Chondrocyte (in vitro differentiated cells): ENCODE measurements around the gene TRIM63. TPM values are rescaled to one million over a fixed set of nuclear protein-coding genes. Genes with fewer than 3 reads are reported as not detected.

Experiments used
- DNase-seq: peaks from one replicate; pipeline ENCODE4 v3.0.0; 2021; ENCODE audit warnings: mixed read lengths, low spot score
- H3K27ac Mint-ChIP-seq: one replicate; pipeline ENCODE4 v1.8.0; 2021; ENCODE audit warnings: mild to moderate bottlenecking, moderate library complexity, mixed read lengths; ENCODE audit not compliant: unreplicated experiment
- H3K27me3 Mint-ChIP-seq: 2 replicates; pipeline ENCODE4 v1.8.0; 2021; ENCODE audit warnings: low read depth, mixed read lengths
- H3K36me3 Mint-ChIP-seq: 2 replicates; pipeline ENCODE4 v1.8.0; 2021; ENCODE audit warnings: low read depth, mixed read lengths
- H3K4me1 Mint-ChIP-seq: 2 replicates; pipeline ENCODE4 v1.8.0; 2021; ENCODE audit warnings: low read depth, mild to moderate bottlenecking, mixed read lengths
- H3K4me3 Mint-ChIP-seq: one replicate; pipeline ENCODE4 v1.8.0; 2021; ENCODE audit warnings: mild to moderate bottlenecking, moderate library complexity, mixed read lengths; ENCODE audit not compliant: unreplicated experiment
- H3K9me3 Mint-ChIP-seq: 2 replicates; pipeline ENCODE4 v1.8.0; 2021; ENCODE audit warnings: low read depth, mixed read lengths
- total RNA-seq: library from RNA; stranded (reverse); gene quantifications from 3 replicates; pipeline ENCODE4 v1.2.1, GENCODE V29; 2021
- TF ChIP-seq, protein P1 (sequence below): fragments of 200-600 bp; sonication (generic); IDR thresholded peaks from 2 replicates; pipeline ENCODE4 v1.5.0; 2021; ENCODE audit warnings: antibody characterized with exemption, mild to moderate bottlenecking, moderate library complexity

TRIM63 gene
- total RNA-seq, 1 donor from 2014 or later: 0.70 TPM

DNA sequence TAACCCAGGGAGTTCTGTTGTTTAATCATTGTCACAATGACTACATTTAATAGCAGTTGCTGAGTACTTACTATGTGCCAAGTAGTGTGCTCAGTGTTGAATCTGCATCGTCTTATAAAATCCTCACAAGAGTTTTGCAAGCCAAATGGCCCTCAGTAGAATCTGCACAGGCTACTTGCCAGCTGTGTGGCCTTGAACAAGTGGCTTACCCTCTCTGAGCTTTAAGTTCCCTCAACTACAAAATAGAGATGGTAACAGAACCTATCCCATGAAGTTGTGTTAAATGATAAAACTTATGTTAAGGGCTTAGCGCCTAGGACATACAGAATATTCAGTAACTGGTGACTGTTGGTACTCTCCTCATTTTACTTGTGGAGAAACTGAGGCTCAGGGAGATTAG is 12.4 kb downstream of the TRIM63 start:
- no peaks in the 10 kb centered on the region for H3K36me3 Mint-ChIP-seq
- no peak for DNase-seq
- H3K4me3 Mint-ChIP-seq: no peak overlapping the region
- no peaks in the 10 kb centered on the region for H3K9me3 Mint-ChIP-seq
- no peak overlapping the region for H3K27ac Mint-ChIP-seq
- no peaks in the 10 kb centered on the region for H3K4me1 Mint-ChIP-seq
- H3K27me3 Mint-ChIP-seq: peaks cover 44% of the 10 kb centered on the region
- TF ChIP-seq, protein P1, sequence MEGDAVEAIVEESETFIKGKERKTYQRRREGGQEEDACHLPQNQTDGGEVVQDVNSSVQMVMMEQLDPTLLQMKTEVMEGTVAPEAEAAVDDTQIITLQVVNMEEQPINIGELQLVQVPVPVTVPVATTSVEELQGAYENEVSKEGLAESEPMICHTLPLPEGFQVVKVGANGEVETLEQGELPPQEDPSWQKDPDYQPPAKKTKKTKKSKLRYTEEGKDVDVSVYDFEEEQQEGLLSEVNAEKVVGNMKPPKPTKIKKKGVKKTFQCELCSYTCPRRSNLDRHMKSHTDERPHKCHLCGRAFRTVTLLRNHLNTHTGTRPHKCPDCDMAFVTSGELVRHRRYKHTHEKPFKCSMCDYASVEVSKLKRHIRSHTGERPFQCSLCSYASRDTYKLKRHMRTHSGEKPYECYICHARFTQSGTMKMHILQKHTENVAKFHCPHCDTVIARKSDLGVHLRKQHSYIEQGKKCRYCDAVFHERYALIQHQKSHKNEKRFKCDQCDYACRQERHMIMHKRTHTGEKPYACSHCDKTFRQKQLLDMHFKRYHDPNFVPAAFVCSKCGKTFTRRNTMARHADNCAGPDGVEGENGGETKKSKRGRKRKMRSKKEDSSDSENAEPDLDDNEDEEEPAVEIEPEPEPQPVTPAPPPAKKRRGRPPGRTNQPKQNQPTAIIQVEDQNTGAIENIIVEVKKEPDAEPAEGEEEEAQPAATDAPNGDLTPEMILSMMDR: no peak

DNA sequence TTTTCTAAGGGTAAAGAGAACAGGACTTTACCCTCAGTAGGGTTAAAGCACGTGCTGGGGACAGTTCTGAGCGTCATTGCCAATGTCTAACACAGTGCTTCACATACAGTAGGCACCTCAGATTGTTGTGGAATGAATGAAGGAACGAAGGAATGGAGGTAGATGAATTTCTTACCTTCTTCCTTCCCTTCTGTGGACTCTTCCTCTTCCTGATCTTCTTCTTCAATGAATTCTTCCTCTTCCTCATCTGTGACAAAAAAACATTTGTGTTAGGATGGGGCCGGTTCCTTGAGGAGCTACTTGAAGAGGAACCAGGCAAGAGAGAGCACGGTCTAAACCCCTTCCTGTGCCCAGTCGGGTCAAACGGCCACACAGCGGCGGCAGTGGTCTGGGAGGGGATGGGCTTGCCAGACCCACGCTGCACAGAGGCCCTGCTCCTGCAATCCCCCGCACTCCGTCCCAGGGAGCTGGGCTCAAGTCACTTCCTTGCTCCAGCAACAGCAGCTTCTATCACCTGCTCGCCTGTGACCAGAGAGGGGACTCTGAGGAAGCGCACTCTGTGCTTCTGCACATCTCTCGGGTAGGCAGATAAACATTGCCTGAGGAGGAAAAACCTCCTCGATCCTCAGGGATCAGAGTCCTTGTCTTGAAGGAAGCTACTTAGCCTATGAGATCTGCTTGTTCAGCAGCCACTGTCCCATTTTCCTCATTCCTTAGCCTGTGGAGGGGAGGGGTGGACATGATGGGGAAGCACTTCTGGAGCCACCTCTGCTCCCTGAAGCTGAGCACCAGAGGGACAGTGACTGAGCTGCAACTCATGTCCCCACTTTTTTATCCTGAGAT is 13.5 kb downstream of the TRIM63 start:
- DNase-seq: no peak
- TF ChIP-seq, protein P1: no peak
- no peaks in the 10 kb centered on the region for H3K4me1 Mint-ChIP-seq
- H3K27me3 Mint-ChIP-seq: peaks cover 44% of the 10 kb centered on the region
- no peak overlapping the region for H3K27ac Mint-ChIP-seq
- no peaks in the 10 kb centered on the region for H3K36me3 Mint-ChIP-seq
- H3K9me3 Mint-ChIP-seq: no peaks in the 10 kb centered on the region
- H3K4me3 Mint-ChIP-seq: no peak overlapping the region

DNA sequence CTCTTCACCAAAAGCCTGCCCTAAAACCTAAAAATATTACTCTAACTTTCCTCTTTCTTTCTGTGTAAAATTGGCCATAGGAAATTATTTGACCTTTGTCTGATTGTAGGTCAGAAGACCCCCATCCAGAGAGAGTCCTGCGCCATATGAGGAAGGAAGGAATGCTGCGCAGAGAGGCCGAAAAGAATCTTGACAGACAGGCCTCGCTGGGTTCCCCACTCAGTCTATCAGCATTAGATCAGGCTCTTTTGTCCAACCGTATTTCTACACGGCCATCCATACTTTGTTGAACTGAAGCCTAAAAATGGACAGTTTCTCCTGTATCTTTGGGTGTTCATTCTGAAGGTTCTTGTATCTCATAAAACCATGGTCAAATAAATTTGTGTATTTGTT is 17.2 kb downstream of the TRIM63 start:
- H3K4me1 Mint-ChIP-seq: peaks cover 5% of the 10 kb centered on the region
- H3K27me3 Mint-ChIP-seq: peaks cover 55% of the 10 kb centered on the region
- no peak overlapping the region for H3K4me3 Mint-ChIP-seq
- no peaks in the 10 kb centered on the region for H3K36me3 Mint-ChIP-seq
- TF ChIP-seq, protein P1: no peak
- no peaks in the 10 kb centered on the region for H3K9me3 Mint-ChIP-seq
- DNase-seq: no peak
- no peak overlapping the region for H3K27ac Mint-ChIP-seq

DNA sequence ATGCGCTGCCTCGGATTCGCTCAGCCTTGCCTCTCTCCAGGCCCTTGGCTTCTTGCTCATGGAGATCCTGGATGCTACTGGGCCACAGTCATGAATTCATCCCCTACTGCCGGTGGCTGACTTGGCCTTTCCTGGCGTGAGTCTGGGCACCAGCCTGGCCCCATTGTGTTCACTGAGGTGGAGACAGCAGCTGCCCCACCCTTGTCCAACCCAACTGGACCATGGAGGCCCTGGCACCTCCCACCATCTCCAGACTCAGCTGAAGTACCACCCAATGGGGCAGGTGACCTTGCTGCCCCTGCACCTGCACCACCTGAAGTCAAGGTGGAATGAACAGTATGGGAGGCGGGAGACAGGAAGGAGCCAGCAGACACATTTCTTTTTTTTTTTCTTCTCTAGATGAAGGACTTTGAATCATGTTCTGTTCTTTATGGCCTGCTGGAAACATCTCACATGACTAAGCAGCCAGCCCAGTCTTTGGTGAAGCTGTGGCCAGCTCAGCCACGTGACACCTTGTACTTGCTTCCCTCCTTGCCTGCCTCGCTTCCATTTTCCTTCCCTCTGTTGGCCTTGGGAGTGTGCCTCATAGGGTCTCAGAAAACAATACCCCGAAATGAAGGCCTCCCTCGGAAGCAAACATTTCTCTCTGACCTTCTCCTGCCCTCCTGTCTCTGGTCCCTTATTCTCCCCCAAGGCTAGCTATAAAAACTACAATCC is 17.7 kb downstream of the TRIM63 start:
- H3K4me3 Mint-ChIP-seq: no peak overlapping the region
- DNase-seq: no peak
- TF ChIP-seq, protein P1: no peak
- no peaks in the 10 kb centered on the region for H3K9me3 Mint-ChIP-seq
- no peak overlapping the region for H3K27ac Mint-ChIP-seq
- H3K4me1 Mint-ChIP-seq: peaks cover 7% of the 10 kb centered on the region
- peaks cover 60% of the 10 kb centered on the region for H3K27me3 Mint-ChIP-seq
- no peaks in the 10 kb centered on the region for H3K36me3 Mint-ChIP-seq

DNA sequence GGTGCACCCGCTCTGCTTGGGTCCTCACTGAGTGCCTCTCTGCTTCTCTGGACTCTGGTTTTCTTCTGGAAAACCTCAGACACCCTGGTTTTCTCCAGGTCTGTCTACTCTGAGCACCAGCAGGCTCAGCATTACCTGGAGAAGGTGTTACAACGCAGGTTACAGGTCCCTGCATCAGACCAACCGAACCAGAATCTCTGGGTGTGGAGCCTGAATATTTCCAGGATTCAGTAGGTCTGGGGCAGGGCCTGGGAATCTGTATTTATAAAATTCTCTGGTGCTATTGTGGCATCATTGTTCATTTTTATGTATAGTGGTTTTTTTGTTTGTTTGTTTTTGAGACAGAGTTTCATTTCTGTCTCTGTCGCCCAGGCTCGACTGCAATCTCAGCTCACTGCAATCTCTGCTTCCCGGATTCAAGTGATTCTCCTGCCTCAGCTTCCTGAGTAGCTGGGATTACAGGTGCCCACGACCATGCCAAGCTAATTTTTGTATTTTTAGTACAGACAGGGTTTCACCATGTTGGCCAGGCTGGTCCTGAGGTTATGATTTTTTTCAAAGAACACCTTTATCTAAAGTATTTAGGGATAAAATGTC is 20.1 kb downstream of the TRIM63 start:
- no peak for DNase-seq
- Mint-ChIP-seq H3K4me3 (no peak overlapping the region), H3K27ac (no peak overlapping the region), H3K27me3 (peaks cover 61% of the 10 kb centered on the region), H3K36me3 (no peaks in the 10 kb centered on the region), H3K9me3 (no peaks in the 10 kb centered on the region), H3K4me1 (peaks cover 7% of the 10 kb centered on the region)
- TF ChIP-seq, protein P1: no peak
